ENCODE measurements around the gene RASSF3.
A peak's percentile ranks its signal among the peaks of the same experiment; 100 is the strongest.
"Not testable (repeated sequence)": the region's sequence is repeated elsewhere in the genome, so short reads cannot be mapped to it uniquely, and the experiment has no call there.

Gene RASSF3

GRCh38 chr12:64633940-64634337, 23.6 kb downstream of the RASSF3 start:
- DNase-seq (ENCODE audit: low spot score) = no peak

GRCh38 chr12:64634508-64635092, 24.3 kb downstream of the RASSF3 start:
- DNase-seq (ENCODE audit: low spot score) = no peak

- no peak for DNase-seq (ENCODE audit: low spot score)
These were observed 25.2 kb downstream of the RASSF3 start for GRCh38 chr12:64635356-64635998.

- DNase-seq (ENCODE audit: low spot score) = no peak
These were observed 26.6 kb downstream of the RASSF3 start for GRCh38 chr12:64636856-64637255.

GRCh38 chr12:64639466-64639865, 29.2 kb downstream of the RASSF3 start:
- no peak for DNase-seq (ENCODE audit: low spot score)

- no peak for DNase-seq (ENCODE audit: low spot score)
These were observed 36.0 kb downstream of the RASSF3 start for GRCh38 chr12:64646318-64646717.

GRCh38 chr12:64649487-64649886, 39.2 kb downstream of the RASSF3 start:
- DNase-seq (ENCODE audit: low spot score) = no peak

GRCh38 chr12:64650762-64651161, 40.5 kb downstream of the RASSF3 start:
- DNase-seq (ENCODE audit: low spot score) = no peak

GRCh38 chr12:64652346-64652745, 42.1 kb downstream of the RASSF3 start:
- no peak for DNase-seq (ENCODE audit: low spot score)

GRCh38 chr12:64653123-64653522, 42.8 kb downstream of the RASSF3 start:
- DNase-seq (ENCODE audit: low spot score) = no peak

GRCh38 chr12:64653907-64654306, 43.6 kb downstream of the RASSF3 start:
- DNase-seq (ENCODE audit: low spot score) = not testable (repeated sequence)

- DNase-seq (ENCODE audit: low spot score) = no peak
These were observed 44.8 kb downstream of the RASSF3 start for GRCh38 chr12:64655141-64655540.

- DNase-seq (ENCODE audit: low spot score) = no peak
These were observed 46.1 kb downstream of the RASSF3 start for GRCh38 chr12:64656429-64656828.

GRCh38 chr12:64658892-64659481, 48.7 kb downstream of the RASSF3 start:
- no peak for DNase-seq (ENCODE audit: low spot score)

- peak; percentile 71 for DNase-seq (ENCODE audit: low spot score)
These were observed 50.1 kb downstream of the RASSF3 start for GRCh38 chr12:64660237-64661018.

GRCh38 chr12:64663015-64663414, 52.7 kb downstream of the RASSF3 start:
- no peak for DNase-seq (ENCODE audit: low spot score)

GRCh38 chr12:64665514-64665913, 55.2 kb downstream of the RASSF3 start:
- DNase-seq (ENCODE audit: low spot score) = peak; percentile 58

GRCh38 chr12:64666054-64666914, 56.0 kb downstream of the RASSF3 start:
- DNase-seq (ENCODE audit: low spot score) = no peak

GRCh38 chr12:64667793-64668192, 57.5 kb downstream of the RASSF3 start:
- no peak for DNase-seq (ENCODE audit: low spot score)

GRCh38 chr12:64669270-64669842, 59.1 kb downstream of the RASSF3 start:
- peak; percentile 79 for DNase-seq (ENCODE audit: low spot score)

- no peak for DNase-seq (ENCODE audit: low spot score)
These were observed 59.7 kb downstream of the RASSF3 start for GRCh38 chr12:64670019-64670418.

Measured in activated CD4-positive, alpha-beta T cell treated with anti-CD3 and anti-CD28 coated beads, Interleukin-2, Interleukin-4, amounts not matched to agents 100 ng/mL and 50 ng/mL, durations not matched to agents 16 hours and 8 hours (primary cell).